Suprapubic skin (tissue), 3 donors: Measurements from ENCODE around the gene FAM161B.

Source experiments
- EP300 ChIP-seq: sonication (generic); formaldehyde crosslinking; IDR thresholded peaks from one replicate; pipeline ENCODE4 v1.6.1; 2017; ENCODE audit warnings: antibody characterized with exemption
- POLR2A ChIP-seq, 2 donors: fragments of 450-650 bp; IDR thresholded peaks; one replicate each; pipeline ENCODE4 v1.6.1; 2017; ENCODE audit warnings: antibody characterized with exemption in 2 of 2, mild to moderate bottlenecking in 2 of 2, moderate library complexity in 2 of 2
- TF ChIP-seq, protein P1 (sequence below), 2 donors: fragments of 200-600 bp in 1 of 2; fragments of 450-650 bp in 1 of 2; sonication (generic) in 1 of 2; IDR thresholded peaks; one replicate each; pipeline ENCODE4 v1.5.1; 2016 to 2019; ENCODE audit warnings: antibody characterized with exemption in 2 of 2, mild to moderate bottlenecking in 1 of 2, moderate library complexity in 1 of 2

DNA sequence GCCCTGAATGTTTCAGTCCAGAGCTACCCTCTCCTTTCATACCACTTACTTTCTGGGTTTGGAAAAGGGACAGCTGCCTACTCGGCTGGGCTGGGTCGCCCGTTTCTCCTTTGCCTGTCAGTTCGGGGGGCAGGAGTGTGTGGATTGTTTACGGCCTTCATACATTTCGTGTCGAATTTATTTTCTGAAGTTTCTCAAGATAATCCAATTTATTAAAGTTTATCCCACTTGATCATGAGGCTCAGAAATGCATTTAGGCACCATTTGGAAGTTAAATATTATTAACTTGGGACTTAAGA, 62.6 kb downstream of the FAM161B start:
- TF ChIP-seq, protein P1, sequence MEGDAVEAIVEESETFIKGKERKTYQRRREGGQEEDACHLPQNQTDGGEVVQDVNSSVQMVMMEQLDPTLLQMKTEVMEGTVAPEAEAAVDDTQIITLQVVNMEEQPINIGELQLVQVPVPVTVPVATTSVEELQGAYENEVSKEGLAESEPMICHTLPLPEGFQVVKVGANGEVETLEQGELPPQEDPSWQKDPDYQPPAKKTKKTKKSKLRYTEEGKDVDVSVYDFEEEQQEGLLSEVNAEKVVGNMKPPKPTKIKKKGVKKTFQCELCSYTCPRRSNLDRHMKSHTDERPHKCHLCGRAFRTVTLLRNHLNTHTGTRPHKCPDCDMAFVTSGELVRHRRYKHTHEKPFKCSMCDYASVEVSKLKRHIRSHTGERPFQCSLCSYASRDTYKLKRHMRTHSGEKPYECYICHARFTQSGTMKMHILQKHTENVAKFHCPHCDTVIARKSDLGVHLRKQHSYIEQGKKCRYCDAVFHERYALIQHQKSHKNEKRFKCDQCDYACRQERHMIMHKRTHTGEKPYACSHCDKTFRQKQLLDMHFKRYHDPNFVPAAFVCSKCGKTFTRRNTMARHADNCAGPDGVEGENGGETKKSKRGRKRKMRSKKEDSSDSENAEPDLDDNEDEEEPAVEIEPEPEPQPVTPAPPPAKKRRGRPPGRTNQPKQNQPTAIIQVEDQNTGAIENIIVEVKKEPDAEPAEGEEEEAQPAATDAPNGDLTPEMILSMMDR (IDR thresholded peaks at IDR 0.05), result no peak
- TF ChIP-seq POLR2A (IDR thresholded peaks at IDR 0.05) (no peak), EP300 (no peak)
